ENCODE results near the gene RO60. TPM values are rescaled to one million over a fixed set of nuclear protein-coding genes. Genes with fewer than 3 reads are reported as not detected.

RO60 gene
- total and polyA plus RNA-seq, 2 of the 13 experiments (the other 11 are each of a cell fraction or from before 2014, with no cell fraction given): 20.3 to 53.7 TPM

DNA sequence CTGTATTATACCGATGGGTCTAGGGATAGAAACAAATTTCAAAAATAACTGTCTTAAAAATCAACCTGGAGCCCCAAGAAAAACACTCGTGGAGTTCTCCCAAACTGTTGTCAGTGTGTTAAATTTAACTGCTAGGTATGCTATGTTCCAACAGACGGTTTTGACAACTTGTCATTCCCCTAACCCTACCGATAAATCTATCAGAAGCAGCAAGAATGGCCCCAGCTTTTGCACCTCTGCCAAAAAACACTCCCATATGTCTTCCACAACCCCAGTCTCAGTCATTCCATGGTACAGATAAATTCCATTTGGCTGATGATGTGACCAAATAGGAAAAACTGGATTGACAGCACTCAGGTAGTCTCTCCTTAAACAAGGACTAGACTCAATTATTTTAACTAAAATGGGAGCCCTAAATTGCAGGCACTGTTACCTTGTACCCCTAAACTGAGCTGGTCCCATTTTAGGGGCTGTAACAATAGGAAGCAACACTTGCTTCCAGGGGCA is 5.2 kb upstream of the RO60 start:
- ChIA-PET POLR2A (no interaction called here), CTCF (ENCODE audit: low intra/inter-chr PET ratio, low total read pairs) (no interaction called here)
- Histone ChIP-seq H3K4me2 (ENCODE audit: low read depth, low read length) (no peak overlapping the region), H3K27ac (ENCODE audit: extremely low read length, insufficient read depth, low read length) (no peak overlapping the region), H3K36me3 (replicated peaks in 1 of 2; ENCODE audit: control insufficient read depth in 1 of 2, insufficient read depth in 2 of 2, low read length in 2 of 2) (peaks cover 1 to 17% of the 10 kb centered on the region in 2 experiments; a peak in 4 of 5 replicates), H2AFZ (ENCODE audit: low read length) (no peak overlapping the region), H3K9me3 (ENCODE audit: low read length) (no peaks in the 10 kb centered on the region), H3K4me3 (replicated peaks in 1 of 3; ENCODE audit: insufficient read depth in 1 of 3, low read depth in 2 of 3, low read length in 3 of 3) (no peak overlapping the region), H3K9ac (ENCODE audit: insufficient read depth, low read depth, low read length) (no peak overlapping the region; the same call in 1 of the 2 replicates), H4K20me1 (ENCODE audit: insufficient read depth, low read length) (0 out of 2 replicates have a peak, but pooled peaks cover 2% of the 10 kb centered on the region), H3K27me3 (ENCODE audit: control insufficient read depth in 1 of 2, insufficient read depth in 2 of 2, low read length in 2 of 2) (peaks cover 0 to 2% of the 10 kb centered on the region in 2 experiments; a peak in 1 of 5 replicates), H3K79me2 (ENCODE audit: insufficient read depth, low read length) (peaks cover 76% of the 10 kb centered on the region), H3K4me1 (ENCODE audit: insufficient read depth, low read length) (peaks cover 25% of the 10 kb centered on the region)
- DNase-seq (ENCODE audit: low spot score) (no peak), ATAC-seq (no peak), FAIRE-seq (no peak)
- no peak for TF ChIP-seq PHF5A (CRISPR knock-in tag; IDR thresholded peaks at IDR 0.05; ENCODE audit: low read depth, unreplicated experiment)
- no peak for TF ChIP-seq PITX1 (CRISPR knock-in tag; IDR thresholded peaks at IDR 0.05)
- no peak for TF ChIP-seq ZNF446 (CRISPR knock-in tag; IDR thresholded peaks at IDR 0.05)
- no peak for TF ChIP-seq ZMYM3 (CRISPR knock-in tag; IDR thresholded peaks at IDR 0.05)
- TF ChIP-seq ZNF234 (CRISPR knock-in tag; conservative IDR thresholded peaks at IDR 0.05): no peak
- no peak for TF ChIP-seq HOXA5 (CRISPR knock-in tag; IDR thresholded peaks at IDR 0.05)
- no peak for TF ChIP-seq PAWR (CRISPR knock-in tag; IDR thresholded peaks at IDR 0.05; ENCODE audit: borderline replicate concordance)
- no peak for TF ChIP-seq ZNF777 (CRISPR knock-in tag; IDR thresholded peaks at IDR 0.05)
- no peak for TF ChIP-seq USF2 (IDR thresholded peaks at IDR 0.05; ENCODE audit: low read depth, low read length)
- TF ChIP-seq USF2 (CRISPR knock-in tag; IDR thresholded peaks at IDR 0.05; ENCODE audit: borderline replicate concordance): no peak
- intact Hi-C loops (cut with micrococcal nuclease; ENCODE audit: unreplicated experiment): no loop called here
- 88% methylated on average over 4 of the region's 4 CpGs for WGBS (ENCODE audit: low lambda C conversion rate)
- BruUV-seq (replicated peaks): no TSS peak
- in situ Hi-C loops (cut with HindIII; ENCODE audit: extremely low pct_ligation_motif_present, low pct_unique_long_range_greater_than_20kb): no loop called here

All from HepG2 (cell line).